IMR-90 (cell line): ENCODE data around the gene FBH1. TPM values are rescaled to one million over a fixed set of nuclear protein-coding genes. Genes with fewer than 3 reads are reported as not detected.

Experiments used
- ATAC-seq: fragments of 200-7000 bp; cut with Tn5 transposase; 2 replicates; pipeline ENCODE4 v1.9.1; 2020; ENCODE audit warnings: low read depth, mild to moderate bottlenecking, moderate library complexity
- BruUV-seq: library from RNA; stranded (reverse); fragments of 400-500 nt; replicated peaks from 2 replicates; lab custom pipeline; 2021; lab: Mats Ljungman, UMichigan
- CTCF ChIA-PET: fragments of 300-600 bp; formaldehyde crosslinking; extraction: SDS; loops from one replicate; lab custom pipeline; 2021; ENCODE audit warnings: antibody characterized with exemption; lab: Yijun Ruan, JAX
- POLR2A ChIA-PET: fragments of 300-600 bp; sonication (Branson Sonifier 250); formaldehyde crosslinking; loops from one replicate; lab custom pipeline; 2022; ENCODE audit warnings: antibody characterized with exemption; ENCODE audit not compliant: unreplicated experiment; lab: Charles Lee
- DNase-seq: peaks from one replicate; pipeline ENCODE4 v3.0.0; 2013
- H2AFZ ChIP-seq: replicated peaks from 2 replicates; pipeline ENCODE3; 2013; ENCODE audit warnings: low read length, mild to moderate bottlenecking; ENCODE audit not compliant: poor library complexity
- H2AK5ac ChIP-seq: 2 replicates; pipeline ENCODE4 v1.6.1; 2013; ENCODE audit warnings: low read depth, low read length, inconsistent platforms
- H2AK9ac ChIP-seq: replicated peaks from 2 replicates; pipeline ENCODE3; 2013; ENCODE audit warnings: mild to moderate bottlenecking, low read depth, low read length, moderate library complexity; ENCODE audit not compliant: poor library complexity
- H2BK120ac ChIP-seq: 2 replicates; pipeline ENCODE4 v1.6.1; 2013; ENCODE audit warnings: low read depth, low read length, inconsistent platforms
- H2BK15ac ChIP-seq: 3 replicates; pipeline ENCODE4 v1.6.1; 2013; ENCODE audit warnings: low read depth, low read length, inconsistent platforms
- H2BK20ac ChIP-seq: 2 replicates; pipeline ENCODE4 v1.6.1; 2013; ENCODE audit warnings: low read depth, mild to moderate bottlenecking, inconsistent platforms, low read length, moderate library complexity
- H2BK5ac ChIP-seq: 2 replicates; pipeline ENCODE4 v1.6.1; 2013; ENCODE audit warnings: mild to moderate bottlenecking, low read depth, low read length, inconsistent platforms; ENCODE audit not compliant: poor library complexity, severe bottlenecking
- H3K14ac ChIP-seq: replicated peaks from 2 replicates; pipeline ENCODE4 v1.6.1; 2013; ENCODE audit warnings: low read depth, low read length, inconsistent platforms
- H3K18ac ChIP-seq: 2 replicates; pipeline ENCODE4 v1.6.1; 2013; ENCODE audit warnings: low read depth, low read length, control low read depth
- H3K23ac ChIP-seq: 2 replicates; pipeline ENCODE4 v1.6.1; 2013; ENCODE audit warnings: low read depth, low read length, inconsistent platforms
- H3K27ac ChIP-seq: 2 replicates; pipeline ENCODE4 v1.5.1; 2013; ENCODE audit warnings: mild to moderate bottlenecking, control low read depth, low read length; ENCODE audit not compliant: insufficient read depth
- H3K27me3 ChIP-seq: 2 replicates; pipeline ENCODE4 v1.6.1; 2013; ENCODE audit warnings: low read length; ENCODE audit not compliant: control insufficient read depth, insufficient read depth
- H3K36me3 ChIP-seq: 2 replicates; pipeline ENCODE4 v1.6.1; 2013; ENCODE audit warnings: low read length, mixed read lengths; ENCODE audit not compliant: control insufficient read depth, insufficient read depth
- H3K4ac ChIP-seq: 2 replicates; pipeline ENCODE4 v1.6.1; 2013; ENCODE audit warnings: low read depth, low read length, inconsistent platforms
- H3K4me1 ChIP-seq: 2 replicates; pipeline ENCODE4 v1.6.1; 2013; ENCODE audit warnings: low read length, mixed read lengths; ENCODE audit not compliant: control insufficient read depth, insufficient read depth
- H3K4me2 ChIP-seq: 2 replicates; pipeline ENCODE4 v1.6.1; 2013; ENCODE audit warnings: low read depth, mild to moderate bottlenecking, control low read depth, low read length, moderate library complexity
- H3K4me3 ChIP-seq: 2 replicates; pipeline ENCODE4 v1.5.1; 2013; ENCODE audit warnings: low read depth, mild to moderate bottlenecking, control low read depth, low read length, moderate library complexity; ENCODE audit not compliant: insufficient read depth
- H3K56ac ChIP-seq: 2 replicates; pipeline ENCODE4 v1.6.1; 2013; ENCODE audit warnings: low read length, inconsistent platforms; ENCODE audit not compliant: insufficient read depth; ENCODE audit errors: extremely low read depth
- H3K79me1 ChIP-seq, 2 experiments: 2 replicates each; pipeline ENCODE4 v1.6.1; 2013; ENCODE audit warnings: low read length in 2 of 2, inconsistent platforms in 1 of 2, low read depth in 1 of 2
- H3K9ac ChIP-seq: 2 replicates; pipeline ENCODE4 v1.6.1; 2013; ENCODE audit warnings: low read depth, low read length, control low read depth
- H3K9me1 ChIP-seq: 2 replicates; pipeline ENCODE4 v1.6.1; 2013; ENCODE audit warnings: low read length, inconsistent platforms; ENCODE audit not compliant: insufficient read depth
- H3K9me3 ChIP-seq: 2 replicates; pipeline ENCODE4 v1.6.1; 2013; ENCODE audit warnings: low read length; ENCODE audit not compliant: control insufficient read depth, insufficient read depth
- H4K20me1 ChIP-seq: 2 replicates; pipeline ENCODE4 v1.6.1; 2013; ENCODE audit warnings: low read length, inconsistent platforms; ENCODE audit not compliant: insufficient read depth
- H4K5ac ChIP-seq: 2 replicates; pipeline ENCODE4 v1.6.1; 2013; ENCODE audit warnings: mild to moderate bottlenecking, low read depth, low read length, control low read depth
- H4K8ac ChIP-seq, 2 experiments: 2 replicates each; pipeline ENCODE4 v1.6.1; 2013; ENCODE audit warnings: low read depth in 2 of 2, low read length in 2 of 2, control low read depth in 1 of 2, inconsistent platforms in 1 of 2
- H4K91ac ChIP-seq: 2 replicates; pipeline ENCODE4 v1.6.1; 2013; ENCODE audit warnings: low read depth, low read length, inconsistent platforms; ENCODE audit not compliant: insufficient read depth
- BHLHE40 ChIP-seq: fragments of 150-350 bp; IDR thresholded peaks from 2 replicates; pipeline ENCODE4 v1.6.1; 2016; ENCODE audit warnings: mild to moderate bottlenecking, low read depth, low read length
- CEBPB ChIP-seq: IDR thresholded peaks from 2 replicates; pipeline ENCODE4 v1.6.1; 2012; ENCODE audit warnings: low read depth, low read length, improper control_type of control experiment
- CHD1 ChIP-seq: IDR thresholded peaks from 2 replicates; pipeline ENCODE4 v1.6.1; 2012; ENCODE audit warnings: low read depth, low read length, improper control_type of control experiment
- CTCF ChIP-seq: conservative IDR thresholded peaks from 2 replicates; pipeline ENCODE4 v1.5.1; 2012; ENCODE audit warnings: mild to moderate bottlenecking, low read depth, low read length, improper control_type of control experiment
- ELK1 ChIP-seq: fragments of 150-350 bp; IDR thresholded peaks from 2 replicates; pipeline ENCODE4 v1.6.1; 2016; ENCODE audit warnings: low read depth, mild to moderate bottlenecking, low read length, moderate library complexity, borderline replicate concordance
- FOS ChIP-seq: fragments of 150-350 bp; IDR thresholded peaks from 2 replicates; pipeline ENCODE4 v1.6.1; 2016; ENCODE audit warnings: low read depth, low read length
- MAFK ChIP-seq: IDR thresholded peaks from 2 replicates; pipeline ENCODE4 v1.6.1; 2012; ENCODE audit warnings: low read depth, low read length, improper control_type of control experiment
- MAZ ChIP-seq: IDR thresholded peaks from 2 replicates; pipeline ENCODE4 v1.6.1; 2012; ENCODE audit warnings: low read depth, mild to moderate bottlenecking, low read length, improper control_type of control experiment, moderate library complexity, borderline replicate concordance
- MXI1 ChIP-seq: IDR thresholded peaks from 2 replicates; pipeline ENCODE4 v1.6.1; 2012; ENCODE audit warnings: low read depth, mild to moderate bottlenecking, low read length, moderate library complexity, borderline replicate concordance
- NFE2L2 ChIP-seq: fragments of 150-350 bp; IDR thresholded peaks from 2 replicates; pipeline ENCODE4 v1.6.1; 2016; ENCODE audit warnings: low read depth, mild to moderate bottlenecking, low read length
- POLR2A ChIP-seq: IDR thresholded peaks from 2 replicates; pipeline ENCODE4 v1.6.1; 2012; ENCODE audit warnings: mild to moderate bottlenecking, low read depth, low read length
- RAD21 ChIP-seq: IDR thresholded peaks from 2 replicates; pipeline ENCODE4 v1.6.1; 2012; ENCODE audit warnings: low read length, improper control_type of control experiment
- RCOR1 ChIP-seq: IDR thresholded peaks from 2 replicates; pipeline ENCODE4 v1.6.1; 2012; ENCODE audit warnings: mild to moderate bottlenecking, low read length, improper control_type of control experiment; ENCODE audit not compliant: insufficient replicate concordance
- RFX5 ChIP-seq: IDR thresholded peaks from 2 replicates; pipeline ENCODE4 v1.8.0; 2012; ENCODE audit warnings: low read depth, mild to moderate bottlenecking, low read length, moderate library complexity
- SMC3 ChIP-seq: fragments of 150-350 bp; IDR thresholded peaks from 2 replicates; pipeline ENCODE4 v1.6.1; 2016; ENCODE audit warnings: low read depth, mild to moderate bottlenecking, antibody characterized with exemption, low read length, moderate library complexity
- USF2 ChIP-seq: fragments of 150-350 bp; IDR thresholded peaks from 2 replicates; pipeline ENCODE4 v1.6.1; 2017; ENCODE audit warnings: mild to moderate bottlenecking, antibody characterized with exemption, low read length, low read depth
- WGBS, 2 experiments: methylation state at CpG; one replicate each; pipeline versions ENCODE4 v1.1.5 to v1.1.7; 2013; ENCODE audit warnings: missing lambda C conversion rate in 2 of 2; ENCODE audit not compliant: insufficient read length in 1 of 2; ENCODE audit errors: extremely low coverage in 2 of 2; 5-methylcytosine and 5-hydroxymethylcytosine counted together
- dilution Hi-C: fragments of 300-500 bp; cut with HindIII; formaldehyde crosslinking; loops from one replicate; pipeline ENCODE4 v1.14.3; 2018; ENCODE audit warnings: low sequenced_read_pairs; ENCODE audit not compliant: unreplicated experiment
- in situ Hi-C: fragments of 300-500 bp; cut with MboI; formaldehyde crosslinking; loops from 3 replicates; pipeline ENCODE4 v1.14.3; 2019; ENCODE audit warnings: low sequenced_read_pairs, inconsistent platforms, mixed read lengths
- intact Hi-C: fragments of 100-400 bp; cut with micrococcal nuclease; formaldehyde crosslinking; loops from 2 replicates; pipeline ENCODE4 v1.10.0; 2022
- polyA plus RNA-seq, 3 experiments: library from polyadenylated mRNA; depleted of rRNA; stranded (reverse); fragments of >200 nt; gene quantifications; 2 replicates each; pipeline ENCODE4 v1.2.3, GENCODE V29; 2012; ENCODE audit warnings: low replicate concordance in 1 of 3
- total RNA-seq: library from RNA; depleted of rRNA; stranded (reverse); fragments of >200 nt; gene quantifications from 2 replicates; pipeline ENCODE4 v1.2.3, GENCODE V29; 2012

Gene FBH1
- total and polyA plus RNA-seq, 2 of the 4 experiments (the other 2 are of a cell fraction), result 59.3 to 72.2 TPM

DNA sequence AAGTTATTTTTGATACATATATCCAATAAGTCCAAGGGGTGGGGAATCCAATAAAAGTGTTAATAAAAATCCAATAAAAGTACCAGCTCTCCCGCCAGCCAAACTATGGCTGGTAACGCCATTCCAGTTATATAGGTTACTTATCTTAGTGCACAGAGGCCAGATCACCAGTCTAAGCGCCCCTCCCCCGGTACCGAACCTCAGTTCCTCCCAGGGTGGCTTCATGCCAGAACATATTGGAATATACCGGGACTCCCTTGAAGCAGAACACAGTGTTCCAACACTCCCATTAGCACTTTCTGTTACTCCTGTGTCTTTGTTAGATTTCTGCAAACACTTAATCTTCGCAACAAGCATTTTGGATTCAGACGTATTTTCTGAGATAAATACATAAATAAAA lies 7.5 kb downstream of the FBH1 start:
- no peak for DNase-seq
- H3K18ac ChIP-seq, result no peak overlapping the region
- no peak overlapping the region for H3K27ac ChIP-seq
- H3K4me2 ChIP-seq, result no peak overlapping the region
- peaks cover 27% of the 10 kb centered on the region for H3K36me3 ChIP-seq
- H3K27me3 ChIP-seq, result no peaks in the 10 kb centered on the region
- no peak overlapping the region for H2AK9ac ChIP-seq
- H2BK5ac ChIP-seq, result no peak overlapping the region
- H3K4me3 ChIP-seq, result no peak overlapping the region
- no peak overlapping the region for H2BK120ac ChIP-seq
- H3K79me1 ChIP-seq, result peaks cover 44 to 82% of the 10 kb centered on the region in 2 experiments
- H3K56ac ChIP-seq, result no peak overlapping the region
- CTCF ChIA-PET, result no interaction called here
- H4K91ac ChIP-seq, result no peak overlapping the region
- no peaks in the 10 kb centered on the region for H3K4me1 ChIP-seq
- WGBS, 2 experiments, result 97% methylated on average over 6 of the region's 8 CpGs; no CpG with 5 or more reads in 1 of the 2 experiments
- H2AK5ac ChIP-seq, result no peak overlapping the region
- no peak overlapping the region for H2BK20ac ChIP-seq
- intact Hi-C loops, result no loop called here
- peaks cover 4% of the 10 kb centered on the region for H3K9me3 ChIP-seq
- H3K9ac ChIP-seq, result no peak overlapping the region
- TF ChIP-seq POLR2A (no peak), ELK1 (no peak), FOS (no peak), MAZ (no peak), CHD1 (no peak), CTCF (no peak), CEBPB (no peak), BHLHE40 (no peak), MAFK (no peak), SMC3 (no peak), RAD21 (no peak), USF2 (no peak), MXI1 (no peak), NFE2L2 (no peak), RFX5 (no peak), RCOR1 (no peak)
- no peak overlapping the region for H2BK15ac ChIP-seq
- peaks cover 45% of the 10 kb centered on the region for H4K20me1 ChIP-seq
- H3K23ac ChIP-seq, result no peak overlapping the region
- H4K8ac ChIP-seq, result no peak overlapping the region
- no peak overlapping the region for H3K14ac ChIP-seq
- no TSS peak for BruUV-seq
- in situ Hi-C loops, result no loop called here
- H3K9me1 ChIP-seq, result peaks cover 10% of the 10 kb centered on the region
- POLR2A ChIA-PET, result no interaction called here
- ATAC-seq, result no peak
- no peak overlapping the region for H4K5ac ChIP-seq
- no peak overlapping the region for H2AFZ ChIP-seq
- no peak overlapping the region for H3K4ac ChIP-seq
- dilution Hi-C loops, result no loop called here
